Measurements from ENCODE around the gene LDB2. TPM values are rescaled to one million over a fixed set of nuclear protein-coding genes. Genes with fewer than 3 reads are reported as not detected.

Gene LDB2
- polyA plus RNA-seq, 3 donors, result 4.5 to 55.4 (median 37.7) TPM

DNA sequence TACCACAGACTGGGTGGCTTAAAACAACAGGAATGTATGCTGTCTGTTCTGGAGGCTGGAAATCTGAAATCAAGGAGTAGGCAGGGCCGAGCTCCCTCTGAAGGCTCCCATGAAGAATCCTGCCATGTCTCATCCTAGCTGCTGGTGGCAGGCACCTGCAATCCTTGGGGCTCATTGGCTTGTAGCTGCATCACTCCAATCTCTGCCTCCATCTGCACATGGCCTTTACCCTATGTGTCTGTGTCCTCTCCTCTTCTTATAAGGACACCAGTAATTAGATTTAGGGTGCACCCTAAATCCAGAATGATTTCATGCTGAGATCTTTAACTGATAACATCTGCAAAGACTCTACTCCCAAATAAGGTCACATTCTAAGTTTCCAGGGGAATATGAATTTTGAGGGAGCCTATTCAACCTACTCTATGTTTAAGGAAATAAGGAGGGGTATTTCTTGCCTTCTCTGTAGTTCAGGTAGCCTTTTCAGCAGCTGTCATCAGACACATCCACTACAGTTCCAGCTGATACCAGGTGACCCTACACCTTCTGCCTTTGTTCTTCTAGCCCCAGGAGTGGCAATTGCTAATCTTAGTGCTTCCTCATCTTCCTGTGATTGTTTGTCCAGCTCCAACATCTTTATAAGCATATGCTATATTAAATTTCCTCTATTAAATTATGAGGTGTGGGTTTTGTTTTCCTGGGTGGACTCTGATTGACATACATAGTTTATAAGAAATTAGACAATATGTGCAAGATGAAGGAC, 377.1 kb downstream of the LDB2 start:
- WGBS, 3 donors, result 67 to 100% (median 97%) methylated on average over 1 of the region's 1 CpG
- H3K27ac ChIP-seq (ENCODE audit: low read depth, low read length), result no peak overlapping the region

DNA sequence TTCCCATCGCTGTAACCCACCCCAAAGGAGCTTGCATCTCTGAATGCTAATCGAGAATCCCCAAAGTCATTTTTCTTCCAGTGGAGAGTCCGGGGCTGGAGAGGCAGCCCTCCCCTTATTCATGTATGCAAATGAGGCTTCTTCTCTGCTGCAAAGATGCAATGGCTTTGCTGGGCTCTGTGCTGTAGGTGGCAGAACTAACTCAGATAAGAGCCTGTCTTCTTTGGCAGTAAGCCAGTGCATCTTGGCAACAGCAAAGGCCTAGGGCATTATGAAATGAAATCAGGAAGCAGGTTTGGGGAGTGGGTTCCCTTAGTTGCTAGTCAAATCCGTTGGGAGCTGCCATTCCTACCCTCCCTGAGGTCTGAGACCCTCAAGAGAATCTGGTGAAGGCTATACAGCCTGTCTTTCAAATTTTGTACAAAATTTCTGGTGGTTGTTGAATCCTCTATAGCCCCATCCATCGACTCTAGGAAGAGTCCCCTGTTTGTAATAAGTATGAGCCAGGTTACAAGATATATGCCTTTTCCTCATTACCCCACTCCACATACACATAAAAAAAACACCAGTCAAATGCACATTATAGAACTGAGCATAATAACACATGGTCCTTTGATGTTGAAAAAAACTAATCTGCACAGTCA, 381.5 kb downstream of the LDB2 start:
- no peak overlapping the region for H3K27ac ChIP-seq (ENCODE audit: low read depth, low read length)
- WGBS, 3 donors, result 41 to 58% (median 41%) methylated on average over 5 of the region's 5 CpGs

DNA sequence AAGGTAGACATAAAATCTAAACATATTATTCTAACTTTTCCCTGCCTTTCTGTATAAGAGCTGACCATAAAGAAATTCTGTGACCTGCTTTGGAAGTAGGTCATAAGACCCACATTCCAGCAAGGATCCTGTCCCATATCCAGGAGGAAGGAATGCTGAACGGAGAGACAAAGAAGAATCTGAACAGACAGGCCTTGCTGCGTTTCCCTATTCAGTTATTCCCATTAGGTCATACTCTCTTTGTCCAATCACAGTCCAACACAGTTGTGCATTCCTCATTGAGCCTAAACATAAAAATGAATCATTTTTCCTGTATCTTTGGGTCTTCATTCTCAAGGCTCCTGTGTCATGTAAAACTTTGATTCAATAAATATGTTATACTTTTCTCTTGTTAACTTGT, 384.6 kb downstream of the LDB2 start:
- WGBS, 3 donors, result 79 to 95% (median 92%) methylated on average over 2 of the region's 2 CpGs
- no peak overlapping the region for H3K27ac ChIP-seq (ENCODE audit: low read depth, low read length)

DNA sequence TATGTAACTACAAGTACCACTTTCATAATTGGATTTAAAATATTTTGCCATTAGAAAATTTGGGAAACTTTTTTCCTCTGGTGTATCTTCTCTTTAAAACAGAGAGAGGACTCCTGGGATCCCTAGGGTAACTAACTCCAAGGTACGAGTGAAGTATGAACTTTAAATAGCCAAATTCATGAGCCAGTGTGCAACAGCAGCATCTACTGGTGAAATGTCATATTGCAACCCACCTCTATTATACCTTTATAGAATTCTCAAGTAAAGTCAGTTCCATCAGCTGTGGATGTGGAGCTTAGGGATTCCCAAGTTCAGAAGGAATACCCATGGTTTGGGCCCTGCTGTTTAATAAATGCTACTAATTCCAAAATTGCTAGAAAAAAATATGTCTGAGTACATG, 389.5 kb downstream of the LDB2 start:
- 71 to 88% (median 85%) methylated on average over 1 of the region's 1 CpG for WGBS, 3 donors
- H3K27ac ChIP-seq (ENCODE audit: low read depth, low read length), result no peak overlapping the region

DNA sequence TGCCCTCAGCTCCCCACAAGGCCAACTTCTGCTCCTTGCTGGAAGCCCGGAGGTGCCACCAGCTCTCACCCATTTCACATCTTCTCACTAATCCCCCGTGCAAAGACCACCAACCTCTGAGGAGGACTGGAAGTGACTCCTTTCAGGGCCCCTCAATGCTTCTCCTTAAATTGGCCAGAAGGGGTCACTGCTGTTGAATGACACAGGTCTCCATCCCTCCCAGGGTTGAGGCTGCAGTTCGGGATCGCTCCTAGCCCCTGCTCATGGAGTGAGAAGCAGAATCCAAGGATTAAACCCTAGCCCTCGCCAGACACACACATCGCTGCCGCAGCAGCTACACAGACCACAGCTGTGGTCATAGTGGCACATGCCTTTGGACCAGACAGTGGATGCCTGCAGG, 392.7 kb downstream of the LDB2 start:
- H3K27ac ChIP-seq (ENCODE audit: low read depth, low read length), result no peak overlapping the region
- 73 to 85% (median 84%) methylated on average over 7 of the region's 7 CpGs for WGBS, 3 donors

GRCh38 chr4:16505267-16505666, 393.2 kb downstream of the LDB2 start:
- no peak overlapping the region for H3K27ac ChIP-seq (ENCODE audit: low read depth, low read length)
- 86 to 93% (median 93%) methylated on average over 2 of the region's 2 CpGs for WGBS, 3 donors

GRCh38 chr4:16503421-16504100, 394.9 kb downstream of the LDB2 start:
- WGBS, 3 donors, result 93 to 95% (median 93%) methylated on average over 4 of the region's 4 CpGs
- no peak overlapping the region for H3K27ac ChIP-seq (ENCODE audit: low read depth, low read length)

- no peak overlapping the region for H3K27ac ChIP-seq (ENCODE audit: low read depth, low read length)
These were observed 399.5 kb downstream of the LDB2 start for GRCh38 chr4:16498978-16499377.

DNA sequence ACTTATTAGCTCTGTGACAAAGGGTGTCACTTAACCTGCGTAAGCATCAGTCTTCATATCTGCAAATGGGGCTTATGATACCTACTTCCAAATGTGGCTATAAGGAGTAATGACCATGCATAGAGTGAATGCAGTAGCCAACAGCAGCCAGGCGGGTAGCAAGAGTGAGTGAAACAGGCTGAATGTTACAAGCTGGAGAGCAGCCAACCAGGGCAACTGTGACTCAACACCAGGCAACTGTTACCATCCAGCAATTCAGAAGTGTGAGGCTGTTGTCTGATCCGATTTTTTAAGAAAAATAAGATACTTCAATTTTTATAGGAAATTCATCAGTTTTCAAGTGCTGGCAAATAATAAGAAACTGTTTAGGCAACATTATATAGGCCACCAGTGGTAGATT, 401.9 kb downstream of the LDB2 start:
- 79 to 89% (median 80%) methylated on average over 3 of the region's 3 CpGs for WGBS, 3 donors
- no peak overlapping the region for H3K27ac ChIP-seq (ENCODE audit: low read depth, low read length)

DNA sequence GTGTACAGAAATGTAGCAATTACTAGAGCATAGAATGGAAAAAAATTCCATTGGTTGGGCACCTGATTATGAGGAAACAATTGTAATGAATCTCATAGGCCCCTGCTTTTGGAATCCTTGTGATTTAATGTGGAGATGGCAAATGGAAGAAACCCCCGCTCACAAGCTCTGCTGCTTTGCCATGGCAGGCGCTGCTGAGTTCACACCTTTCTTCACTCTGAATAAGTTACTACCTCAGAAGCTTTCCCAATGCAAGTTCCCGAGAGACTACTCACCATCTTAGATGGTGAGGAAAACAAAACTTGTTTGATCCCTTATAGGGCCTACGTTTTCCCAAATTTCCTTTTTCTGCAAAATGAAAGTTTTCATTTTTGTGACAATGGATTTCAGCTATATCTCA, 405.6 kb downstream of the LDB2 start:
- no peak overlapping the region for H3K27ac ChIP-seq (ENCODE audit: low read depth, low read length)
- 90 to 91% (median 90%) methylated on average over 4 of the region's 4 CpGs for WGBS, 3 donors

DNA sequence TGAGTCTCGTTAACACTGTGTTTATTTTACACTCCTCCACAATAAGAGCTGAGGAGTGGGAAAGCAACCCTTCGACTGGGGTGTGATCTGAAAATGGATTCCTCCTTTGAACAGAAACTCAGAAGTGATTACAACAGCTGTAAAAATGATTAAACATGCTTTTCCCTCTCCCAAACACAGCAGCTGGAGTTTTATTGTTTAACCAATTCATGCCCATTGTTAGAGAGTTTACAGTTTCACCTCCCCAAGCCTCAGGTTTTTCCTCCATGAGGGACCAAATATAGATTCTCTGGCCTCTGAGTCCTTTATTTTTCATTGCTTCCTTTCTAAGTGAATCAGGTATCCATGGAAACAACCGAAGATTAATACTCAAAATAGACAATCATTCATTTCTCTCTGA, 409.2 kb downstream of the LDB2 start:
- WGBS, 3 donors, result 44 to 46% (median 44%) methylated on average over 3 of the region's 3 CpGs
- H3K27ac ChIP-seq (ENCODE audit: low read depth, low read length), result no peak overlapping the region

DNA sequence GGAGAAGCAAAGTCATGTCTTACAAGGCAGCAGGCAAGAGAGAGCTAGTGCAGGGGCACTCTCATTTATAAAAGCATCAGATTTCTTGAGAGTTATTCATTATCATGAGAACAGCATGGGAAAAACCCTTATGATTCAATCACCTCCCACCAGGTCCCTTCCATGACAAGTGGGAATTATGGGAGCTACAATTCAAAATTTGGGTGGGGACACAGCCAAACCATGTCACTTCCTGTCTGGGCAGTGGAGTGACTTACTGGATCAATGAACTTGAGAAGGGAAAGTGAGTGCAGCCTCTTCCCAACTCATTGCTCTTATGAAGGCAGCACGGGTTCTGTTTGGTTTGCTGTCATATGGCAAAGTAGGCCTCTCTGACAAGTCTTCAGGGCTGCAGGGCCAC, 410.4 kb downstream of the LDB2 start:
- WGBS, 3 donors, result 86 to 95% (median 94%) methylated on average over 1 of the region's 1 CpG
- no peak overlapping the region for H3K27ac ChIP-seq (ENCODE audit: low read depth, low read length)

- 67 to 72% (median 71%) methylated on average over 4 of the region's 4 CpGs for WGBS, 3 donors
- no peak overlapping the region for H3K27ac ChIP-seq (ENCODE audit: low read depth, low read length)
These were observed 413.7 kb downstream of the LDB2 start for GRCh38 chr4:16484711-16485110.

DNA sequence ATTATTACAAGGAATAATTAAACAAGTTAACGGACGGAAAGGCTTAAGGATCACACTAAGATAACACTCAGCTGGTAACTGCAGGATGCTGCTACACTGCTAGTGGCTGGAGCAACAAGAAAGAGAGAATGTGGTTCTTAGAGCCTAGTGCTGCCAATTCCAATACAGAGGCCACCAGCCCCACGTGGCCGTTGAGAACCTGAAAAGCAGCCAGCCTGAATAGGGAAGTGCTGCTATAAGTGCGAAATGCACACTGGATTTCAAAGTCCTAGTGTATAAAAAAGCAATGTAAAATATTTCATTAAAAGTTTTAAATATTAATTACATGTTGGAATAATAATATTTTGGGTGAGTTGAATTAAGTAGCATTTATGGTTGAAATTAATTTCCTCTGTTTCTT, 414.9 kb downstream of the LDB2 start:
- WGBS, 3 donors, result 86 to 90% (median 86%) methylated on average over 5 of the region's 5 CpGs
- H3K27ac ChIP-seq (ENCODE audit: low read depth, low read length), result no peak overlapping the region

GRCh38 chr4:16480011-16480410, 418.4 kb downstream of the LDB2 start:
- H3K27ac ChIP-seq (ENCODE audit: low read depth, low read length), result no peak overlapping the region
- 57 to 76% (median 63%) methylated on average over 2 of the region's 2 CpGs for WGBS, 3 donors

DNA sequence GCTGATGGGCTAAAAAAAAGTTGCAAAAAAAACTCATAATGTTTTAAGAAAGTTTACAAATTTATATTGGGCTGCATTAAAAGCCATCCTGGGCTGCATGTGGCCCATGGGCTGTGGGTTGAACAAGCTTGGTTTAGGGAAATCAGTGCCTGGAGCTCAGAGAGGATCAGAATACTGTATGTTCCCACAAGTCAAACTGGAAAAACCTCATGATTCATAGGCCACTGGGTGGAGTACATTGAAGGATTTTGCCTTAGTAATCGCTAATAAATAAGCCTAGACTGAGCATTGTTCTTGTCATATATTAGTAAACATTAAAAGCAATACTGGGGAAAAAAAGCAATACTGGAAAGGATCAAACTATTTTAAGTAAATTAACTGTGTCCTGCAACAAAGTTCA, 425.9 kb downstream of the LDB2 start:
- WGBS, 3 donors, result 88 to 100% (median 96%) methylated on average over 1 of the region's 1 CpG
- H3K27ac ChIP-seq (ENCODE audit: low read depth, low read length), result no peak overlapping the region

DNA sequence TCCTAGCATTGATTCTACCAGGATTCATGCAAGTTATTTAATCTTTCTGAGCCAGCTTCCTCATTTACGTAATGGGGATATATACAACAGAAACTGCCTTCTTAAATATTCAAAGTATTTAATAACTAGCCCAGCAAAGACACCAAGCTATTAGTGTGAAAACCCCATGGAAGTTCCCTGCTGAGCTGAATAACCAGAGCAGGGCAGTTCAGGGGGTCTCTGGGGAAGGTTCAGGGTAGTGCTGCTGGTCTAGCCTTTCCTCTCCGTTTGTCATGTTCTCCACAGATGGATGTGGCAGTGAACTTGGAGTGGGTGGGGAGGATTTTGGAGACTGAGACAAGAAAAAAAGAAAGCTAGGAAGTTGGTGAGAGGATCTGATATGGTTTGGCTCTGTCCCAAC, 431.4 kb downstream of the LDB2 start:
- 69 to 79% (median 76%) methylated on average over 2 of the region's 2 CpGs for WGBS, 3 donors
- H3K27ac ChIP-seq (ENCODE audit: low read depth, low read length), result no peak overlapping the region

- no peak overlapping the region for H3K27ac ChIP-seq (ENCODE audit: low read depth, low read length)
- WGBS, 3 donors, result 59 to 92% (median 88%) methylated on average over 1 of the region's 1 CpG
These were observed 431.9 kb downstream of the LDB2 start for GRCh38 chr4:16466581-16466980.

DNA sequence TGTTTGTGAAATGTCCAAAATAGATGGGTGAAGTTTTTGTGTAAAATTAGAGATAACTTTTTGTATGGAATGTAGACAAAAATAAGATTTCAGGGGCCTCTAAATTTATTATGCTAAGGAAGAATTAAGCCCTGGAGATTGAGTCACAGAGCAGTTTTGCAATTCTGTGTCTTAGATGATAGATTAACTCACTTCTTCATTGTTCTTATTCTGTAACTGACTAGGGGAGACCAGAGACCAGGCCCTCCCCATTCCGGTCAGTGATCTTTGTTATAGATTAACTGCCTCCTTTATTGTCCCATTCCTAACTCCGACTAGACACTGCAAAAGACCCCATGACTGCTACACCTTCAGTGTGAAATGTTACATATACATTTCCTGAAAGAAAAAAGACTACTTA, 433.8 kb downstream of the LDB2 start:
- no peak overlapping the region for H3K27ac ChIP-seq (ENCODE audit: low read depth, low read length)
- WGBS, 3 donors, result 69 to 87% (median 79%) methylated on average over 2 of the region's 2 CpGs

- no peak overlapping the region for H3K27ac ChIP-seq (ENCODE audit: low read depth, low read length)
- 89 to 95% (median 91%) methylated on average over 3 of the region's 3 CpGs for WGBS, 3 donors
These were observed 435.8 kb downstream of the LDB2 start for GRCh38 chr4:16462656-16463055.

Measured in adipose tissue (tissue), 3 donors.